ENCODE data around the gene SYNGR3.

SYNGR3 gene

GRCh38 chr16:1966460-1966859 is 23.3 kb upstream of the SYNGR3 start, which contains the start of gene RNF151:
RNF151 (plus strand) TSS chr16:1966856; CDS start chr16:1966882, 26 bp downstream.
- Histone ChIP-seq H3K9me2 (replicated peaks; ENCODE audit: control insufficient read depth, low read length) (no peaks in the 10 kb centered on the region), H3K4me1 (ENCODE audit: control insufficient read depth, low read length) (peaks cover 35% of the 10 kb centered on the region), H4K20me1 (ENCODE audit: control insufficient read depth, insufficient read depth, low read depth, low read length) (peaks cover 10% of the 10 kb centered on the region), H3K9me3 (ENCODE audit: control insufficient read depth, insufficient read depth, low read length) (no peaks in the 10 kb centered on the region), H3F3A (ENCODE audit: control insufficient read depth, insufficient read depth) (peaks cover 35% of the 10 kb centered on the region), H3K27me3 (ENCODE audit: control insufficient read depth, low read length) (no peaks in the 10 kb centered on the region), H3K4me3 (ENCODE audit: low read length) (peak within 1 kb of the TSS; percentile 100), H3K79me2 (ENCODE audit: control insufficient read depth, low read length) (peaks cover 58% of the 10 kb centered on the region), H3K27ac (ENCODE audit: low read depth, low read length) (peak within 1 kb of the TSS; percentile 54; the same call in 1 of the 2 replicates), H3K36me3 (ENCODE audit: control insufficient read depth, low read length) (peaks cover 57% of the 10 kb centered on the region), H3K4me2 (ENCODE audit: low read length) (peak within 1 kb of the TSS; percentile 94)
- TF ChIP-seq EZH2phosphoT487 (IDR thresholded peaks at IDR 0.05; ENCODE audit: borderline replicate concordance, low read length): no peak

GRCh38 chr16:1968146-1968953 is 21.4 kb upstream of the SYNGR3 start:
- no peaks in the 10 kb centered on the region for H3K9me3 ChIP-seq (ENCODE audit: control insufficient read depth, insufficient read depth, low read length)
- no peak overlapping the region for H3K27ac ChIP-seq (ENCODE audit: low read depth, low read length)
- no peak overlapping the region for H3K4me3 ChIP-seq (ENCODE audit: low read length)
- peaks cover 30% of the 10 kb centered on the region for H3K4me1 ChIP-seq (ENCODE audit: control insufficient read depth, low read length)
- H3K27me3 ChIP-seq (ENCODE audit: control insufficient read depth, low read length): no peaks in the 10 kb centered on the region
- H3K79me2 ChIP-seq (ENCODE audit: control insufficient read depth, low read length): peaks cover 65% of the 10 kb centered on the region
- H3K4me2 ChIP-seq (ENCODE audit: low read length): no peak overlapping the region
- H3K36me3 ChIP-seq (ENCODE audit: control insufficient read depth, low read length): peaks cover 44% of the 10 kb centered on the region
- TF ChIP-seq CTCF (IDR thresholded peaks at IDR 0.05; ENCODE audit: low read depth, low read length, poor library complexity, severe bottlenecking) (no peak), EZH2phosphoT487 (IDR thresholded peaks at IDR 0.05; ENCODE audit: borderline replicate concordance, low read length) (no peak)
- peaks cover 7% of the 10 kb centered on the region for H4K20me1 ChIP-seq (ENCODE audit: control insufficient read depth, insufficient read depth, low read depth, low read length)
- H3F3A ChIP-seq (ENCODE audit: control insufficient read depth, insufficient read depth): peaks cover 16% of the 10 kb centered on the region
- no peaks in the 10 kb centered on the region for H3K9me2 ChIP-seq (replicated peaks; ENCODE audit: control insufficient read depth, low read length)

- Histone ChIP-seq H3K4me1 (ENCODE audit: control insufficient read depth, low read length) (peaks cover 26% of the 10 kb centered on the region), H3K4me3 (ENCODE audit: low read length) (peak within 1 kb of the TSS; percentile 98), H3K79me2 (ENCODE audit: control insufficient read depth, low read length) (peaks cover 43% of the 10 kb centered on the region), H3K9me3 (ENCODE audit: control insufficient read depth, insufficient read depth, low read length) (no peaks in the 10 kb centered on the region), H4K20me1 (ENCODE audit: control insufficient read depth, insufficient read depth, low read depth, low read length) (no peaks in the 10 kb centered on the region), H3K9me2 (replicated peaks; ENCODE audit: control insufficient read depth, low read length) (no peaks in the 10 kb centered on the region), H3F3A (ENCODE audit: control insufficient read depth, insufficient read depth) (peaks cover 5% of the 10 kb centered on the region), H3K4me2 (ENCODE audit: low read length) (peak within 1 kb of the TSS; percentile 97), H3K36me3 (ENCODE audit: control insufficient read depth, low read length) (peaks cover 47% of the 10 kb centered on the region), H3K27ac (ENCODE audit: low read depth, low read length) (peak within 1 kb of the TSS; percentile 78), H3K27me3 (ENCODE audit: control insufficient read depth, low read length) (no peaks in the 10 kb centered on the region)
- TF ChIP-seq EZH2phosphoT487 (IDR thresholded peaks at IDR 0.05; ENCODE audit: borderline replicate concordance, low read length) (no peak), CTCF (IDR thresholded peaks at IDR 0.05; ENCODE audit: low read depth, low read length, poor library complexity, severe bottlenecking) (no peak)
These were observed 17.8 kb upstream of the SYNGR3 start, which contains the start of gene TBL3 for GRCh38 chr16:1971796-1972489. TBL3 (plus strand) TSS chr16:1972053; CDS start chr16:1972165, 112 bp downstream.
